A673 (cell line): ENCODE data around the gene ARSG.

Experiments
- CTCF ChIP-seq: fragments of 300-800, 200-600 bp; sonication (generic); conservative IDR thresholded peaks from 2 replicates; pipeline ENCODE4 v1.5.1; 2017; ENCODE audit warnings: low read depth, mild to moderate bottlenecking, antibody characterized with exemption, low read length, moderate library complexity, mixed read lengths
- EZH2 ChIP-seq: fragments of 200-600 bp; sonication (generic); IDR thresholded peaks from 2 replicates; pipeline ENCODE4 v1.6.1; 2017; ENCODE audit warnings: borderline replicate concordance, low read depth, mild to moderate bottlenecking, mixed read lengths, antibody characterized with exemption, low read length; ENCODE audit not compliant: poor library complexity, severe bottlenecking

- TF ChIP-seq CTCF: no peak
- no peak for TF ChIP-seq EZH2
Measured at GRCh38 chr17:68377771-68378267, 86.5 kb downstream of the ARSG start.
